Common myeloid progenitor, CD34-positive (primary cell): ENCODE measurements around the gene HOATZ.

Experiments
- CTCF ChIA-PET: fragments of 350-600 bp; sonication (Branson Sonifier 250); formaldehyde crosslinking; loops from one replicate; lab custom pipeline; 2021; ENCODE audit warnings: antibody characterized with exemption; lab: Charles Lee
- POLR2A ChIA-PET: fragments of 350-600 bp; sonication (Branson Sonifier 250); formaldehyde crosslinking; loops from one replicate; lab custom pipeline; 2021; ENCODE audit warnings: antibody characterized with exemption; lab: Charles Lee
- DNase-seq, 3 donors: peaks; one replicate each; pipeline versions ENCODE4 v3.0.0 to v3.0.0-alpha.2; 2013
- H3K27ac ChIP-seq, 2 experiments: 1 replicate in 1 of 2; 2 replicates in 1 of 2; pipeline ENCODE4 v1.7.0; 2013; ENCODE audit warnings: inconsistent platforms in 2 of 2, low read length in 2 of 2, mild to moderate bottlenecking in 2 of 2, low read depth in 1 of 2, moderate library complexity in 1 of 2; ENCODE audit not compliant: severe bottlenecking in 2 of 2, insufficient read depth in 1 of 2, poor library complexity in 1 of 2
- H3K27me3 ChIP-seq, 5 experiments: replicated peaks in 2 of 5; 1 replicate in 3 of 5; 2 replicates in 2 of 5; pipeline versions ENCODE4 v1.6.1 to v1.7.0; 2013; ENCODE audit warnings: low read length in 4 of 5, mild to moderate bottlenecking in 2 of 5, moderate library complexity in 2 of 5, inconsistent platforms in 1 of 5; ENCODE audit not compliant: insufficient read depth in 5 of 5, control insufficient read depth in 4 of 5
- H3K36me3 ChIP-seq, 4 experiments: 1 replicate in 2 of 4; 2 replicates in 2 of 4; pipeline versions ENCODE4 v1.6.1 to v1.7.0; 2013; ENCODE audit warnings: low read length in 3 of 4, control low read depth in 1 of 4, mild to moderate bottlenecking in 1 of 4; ENCODE audit not compliant: control insufficient read depth in 4 of 4, insufficient read depth in 4 of 4
- H3K4me1 ChIP-seq, 4 experiments: 1 replicate in 3 of 4; 2 replicates in 1 of 4; pipeline versions ENCODE4 v1.6.1 to v1.7.1; 2013; ENCODE audit warnings: low read length in 3 of 4, mild to moderate bottlenecking in 3 of 4, control low read depth in 1 of 4, inconsistent platforms in 1 of 4, moderate library complexity in 1 of 4; ENCODE audit not compliant: control insufficient read depth in 4 of 4, insufficient read depth in 4 of 4; ENCODE audit errors: control extremely low read depth in 1 of 4
- H3K4me3 ChIP-seq, 7 experiments: 1 replicate in 4 of 7; 2 replicates in 3 of 7; pipeline versions ENCODE4 v1.5.1 to v1.7.0; 2013; ENCODE audit warnings: mild to moderate bottlenecking in 7 of 7, low read length in 6 of 7, moderate library complexity in 6 of 7, inconsistent platforms in 2 of 7, low read depth in 2 of 7, control low read depth in 1 of 7; ENCODE audit not compliant: insufficient read depth in 4 of 7, control insufficient read depth in 1 of 7; ENCODE audit errors: extremely low read depth in 1 of 7
- H3K9me3 ChIP-seq, 5 experiments: 1 replicate in 4 of 5; 2 replicates in 1 of 5; pipeline versions ENCODE4 v1.6.1 to v1.7.1; 2013; ENCODE audit warnings: low read length in 4 of 5, mild to moderate bottlenecking in 2 of 5, inconsistent platforms in 1 of 5, low read depth in 1 of 5, moderate library complexity in 1 of 5; ENCODE audit not compliant: control insufficient read depth in 4 of 5, insufficient read depth in 2 of 5; ENCODE audit errors: control extremely low read depth in 1 of 5
- WGBS: methylation state at CpG from one replicate; pipeline ENCODE4 v1.1.5; 2013; ENCODE audit not compliant: insufficient coverage; 5-methylcytosine and 5-hydroxymethylcytosine counted together

HOATZ gene

DNA sequence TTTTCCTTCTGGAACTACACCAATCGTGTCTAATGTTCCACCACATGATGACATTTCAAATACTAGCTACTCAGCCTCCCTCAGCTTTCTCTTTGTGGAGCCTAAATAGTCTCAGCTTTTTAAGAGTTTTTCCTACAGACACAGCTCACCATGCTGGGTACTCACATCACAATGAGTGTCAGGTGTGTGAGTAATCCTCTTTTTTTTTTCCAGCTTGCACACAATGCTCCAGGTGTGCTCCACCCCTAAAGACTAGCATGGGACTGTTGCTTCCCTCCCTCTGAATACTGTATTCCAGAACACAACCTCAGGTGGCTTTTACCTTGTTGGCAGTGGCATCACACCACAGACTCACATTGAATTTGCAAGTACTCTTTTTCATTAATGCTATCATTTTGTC lies 14.1 kb upstream of the HOATZ start:
- WGBS = 89% methylated on average over 1 of the region's 1 CpG
- CTCF ChIA-PET = no interaction called here

DNA sequence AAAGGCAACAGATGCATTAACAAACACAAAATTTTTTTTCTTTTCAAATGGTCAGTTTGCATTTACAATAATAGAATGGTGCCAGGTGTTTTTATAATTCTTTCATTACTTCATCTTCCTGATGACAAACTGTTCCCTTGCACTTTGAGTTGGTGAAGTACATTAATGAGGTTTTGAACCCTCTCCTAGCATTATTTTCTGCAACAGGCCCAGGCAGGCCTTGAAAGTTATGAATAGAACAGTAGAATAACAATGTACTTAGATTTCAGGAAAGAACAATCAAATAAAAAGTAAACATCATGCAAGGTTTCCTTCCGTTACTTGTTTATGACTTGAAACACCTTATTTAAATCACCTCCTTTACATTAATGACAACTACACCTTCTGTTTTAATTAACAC lies 12.0 kb upstream of the HOATZ start:
- WGBS = 100% methylated on average over 1 of the region's 1 CpG
- POLR2A ChIA-PET = no interaction called here
- H3K4me1 ChIP-seq = peaks cover 0 to 4% (median under 1%) of the 10 kb centered on the region in 4 experiments
- no peaks in the 10 kb centered on the region for H3K36me3 ChIP-seq
- H3K27me3 ChIP-seq = no peaks in the 10 kb centered on the region
- H3K4me3 ChIP-seq = no peak overlapping the region
- no peaks in the 10 kb centered on the region for H3K9me3 ChIP-seq
- DNase-seq = no peak
- CTCF ChIA-PET = no interaction called here
- H3K27ac ChIP-seq = no peak overlapping the region

More for the DNA sequence above, 14.1 kb upstream of the HOATZ start:
- POLR2A ChIA-PET = interaction anchor here (0.6 to 0.7 kb wide), 3 partner anchors 9 to 24 kb away, joined by 5 read pairs; no protein-coding TSS in a partner anchor
- H3K27ac ChIP-seq = no peak overlapping the region
- DNase-seq = no peak
- H3K4me3 ChIP-seq = no peak overlapping the region
- H3K27me3 ChIP-seq = no peaks in the 10 kb centered on the region
- no peaks in the 10 kb centered on the region for H3K9me3 ChIP-seq
- no peaks in the 10 kb centered on the region for H3K36me3 ChIP-seq
- peaks cover 0 to 8% (median 0%) of the 10 kb centered on the region in 4 experiments for H3K4me1 ChIP-seq

DNA sequence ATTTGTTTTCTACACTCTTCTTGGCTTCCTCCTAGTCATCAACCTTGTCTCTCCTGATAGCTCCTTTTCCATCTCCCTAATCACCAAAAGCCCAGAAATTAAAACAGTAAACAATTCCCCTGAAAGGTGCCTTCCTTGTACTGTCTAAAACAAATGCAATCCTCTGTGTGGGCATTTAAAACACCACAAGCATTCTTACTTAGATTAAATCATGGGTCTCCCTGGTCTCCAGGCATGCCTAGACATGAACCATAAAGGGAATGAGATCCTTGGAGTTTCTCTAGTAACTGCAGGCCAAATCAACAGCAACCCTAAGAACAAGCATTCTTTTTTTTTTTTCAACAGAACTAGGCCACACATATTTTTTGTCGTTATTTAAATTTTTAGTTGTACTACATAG lies 4.3 kb upstream of the HOATZ start:
- CTCF ChIA-PET = interaction anchor here (0.7 kb wide), 1 partner anchor 15 kb away, joined by 3 read pairs; no protein-coding TSS in a partner anchor
- POLR2A ChIA-PET = no interaction called here
- Histone ChIP-seq H3K9me3 (no peaks in the 10 kb centered on the region), H3K4me3 (no peak overlapping the region), H3K27ac (no peak overlapping the region), H3K27me3 (peaks cover 18 to 42% (median 27%) of the 10 kb centered on the region in 5 experiments), H3K4me1 (peaks cover 0 to 13% (median 8%) of the 10 kb centered on the region in 4 experiments), H3K36me3 (no peaks in the 10 kb centered on the region)
- DNase-seq = no peak
- WGBS = no CpG with 5 or more reads among the region's 1 CpG

DNA sequence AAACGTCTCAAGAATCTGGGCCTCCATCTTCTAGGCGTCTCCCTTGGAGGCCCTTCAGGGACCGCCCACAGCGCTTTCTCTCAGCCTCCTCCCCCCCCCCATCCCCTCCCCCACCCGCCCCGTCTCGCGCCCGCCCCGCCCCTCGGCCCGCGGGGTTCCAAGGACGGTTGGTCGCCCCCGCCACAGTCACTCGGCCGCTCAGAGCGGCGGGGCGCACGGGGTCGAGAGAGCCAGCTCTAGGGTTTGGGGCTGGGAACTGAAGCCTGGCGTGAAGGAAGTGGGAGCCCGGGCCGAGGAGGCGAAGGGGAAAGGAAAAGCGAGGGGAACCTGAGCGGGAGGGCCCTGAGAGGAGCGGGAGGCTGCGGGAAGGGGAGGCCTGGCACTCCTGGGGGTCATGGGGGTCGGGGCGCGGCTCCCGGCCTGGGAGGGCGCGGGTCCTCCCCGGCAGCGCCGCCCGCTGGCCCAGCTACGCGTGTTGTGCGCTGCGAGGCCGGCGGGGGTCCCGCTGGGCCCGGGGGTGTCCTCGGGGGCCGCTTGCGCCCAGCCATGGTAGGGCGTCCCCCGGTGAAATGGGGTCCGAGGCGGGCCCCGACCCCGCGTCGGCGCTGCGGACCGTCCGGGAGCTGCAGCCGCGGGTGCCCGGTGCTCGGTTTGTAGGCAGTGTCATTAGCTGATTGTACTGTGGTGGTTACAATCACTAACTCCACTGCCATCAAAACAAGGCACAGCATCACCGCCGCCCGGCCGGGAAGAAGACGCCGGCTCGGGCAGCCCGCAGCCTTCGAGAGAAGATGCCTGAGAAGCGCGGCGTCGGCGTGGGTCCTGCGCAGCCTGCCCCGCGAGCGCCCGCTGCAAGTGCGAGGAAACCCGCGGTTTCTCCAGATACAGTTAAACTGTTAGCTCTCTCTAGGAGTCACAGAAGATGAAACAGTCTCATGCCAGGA lies 2.0 kb upstream of the HOATZ start, which contains the start of gene BTG4:
Gene BTG4, minus strand, starts transcription at position 91 of the 944 bp plus-strand sequence. CDS start 13,610 bp downstream, outside the sequence.
- H3K27ac ChIP-seq = no peak within 1 kb of the TSS
- peak within 1 kb of the TSS in 6 of 7 experiments; percentile 6 to 68 (median 50) for H3K4me3 ChIP-seq
- no peaks in the 10 kb centered on the region for H3K9me3 ChIP-seq
- peaks cover 18 to 42% (median 29%) of the 10 kb centered on the region in 5 experiments for H3K27me3 ChIP-seq
- 2% methylated on average over 73 of the region's 90 CpGs for WGBS
- DNase-seq = peak; percentile 15 to 63 (median 46)
- H3K4me1 ChIP-seq = peaks cover 0 to 10% (median 7%) of the 10 kb centered on the region in 4 experiments
- ChIA-PET POLR2A (interaction anchor here (0.5 kb wide), 1 partner anchor 12 kb away, joined by 5 read pairs; no protein-coding TSS in a partner anchor), CTCF (interaction anchor here (1.0 to 1.7 kb wide), 5 partner anchors 39 to 74 kb away, joined by 3 to 6 read pairs (median 3); no protein-coding TSS in a partner anchor)
- no peaks in the 10 kb centered on the region for H3K36me3 ChIP-seq

DNA sequence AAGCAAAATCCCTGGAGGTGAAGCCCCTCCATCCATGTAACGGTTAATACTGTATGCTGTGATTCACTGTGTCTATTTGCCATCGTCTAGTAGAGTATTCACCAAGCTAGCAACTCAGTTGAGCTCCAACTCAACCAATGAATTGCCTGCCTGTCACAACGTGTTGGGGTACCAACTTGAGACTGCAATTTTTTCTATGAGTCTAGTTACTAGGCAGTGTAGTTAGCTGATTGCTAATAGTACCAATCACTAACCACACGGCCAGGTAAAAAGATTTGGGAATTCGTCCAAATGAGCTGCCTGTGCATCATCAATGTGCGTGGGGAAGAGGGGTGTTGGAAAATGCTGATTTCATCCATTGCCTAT lies 1.4 kb upstream of the HOATZ start:
- Histone ChIP-seq H3K36me3 (no peaks in the 10 kb centered on the region), H3K27me3 (peaks cover 18 to 42% (median 29%) of the 10 kb centered on the region in 5 experiments), H3K9me3 (no peaks in the 10 kb centered on the region), H3K4me3 (peak overlapping the region in 2 of 7 experiments; percentile 42 to 61), H3K27ac (no peak overlapping the region), H3K4me1 (peaks cover 0 to 10% (median 7%) of the 10 kb centered on the region in 4 experiments)
- 0% methylated on average over 3 of the region's 6 CpGs for WGBS
- ChIA-PET POLR2A (interaction anchor here (0.5 kb wide), 1 partner anchor 13 kb away, joined by 5 read pairs; no protein-coding TSS in a partner anchor), CTCF (interaction anchor here (1.0 to 1.7 kb wide), 6 partner anchors 53 to 74 kb away, joined by 3 to 6 read pairs (median 4); no protein-coding TSS in a partner anchor)
- DNase-seq = no peak

DNA sequence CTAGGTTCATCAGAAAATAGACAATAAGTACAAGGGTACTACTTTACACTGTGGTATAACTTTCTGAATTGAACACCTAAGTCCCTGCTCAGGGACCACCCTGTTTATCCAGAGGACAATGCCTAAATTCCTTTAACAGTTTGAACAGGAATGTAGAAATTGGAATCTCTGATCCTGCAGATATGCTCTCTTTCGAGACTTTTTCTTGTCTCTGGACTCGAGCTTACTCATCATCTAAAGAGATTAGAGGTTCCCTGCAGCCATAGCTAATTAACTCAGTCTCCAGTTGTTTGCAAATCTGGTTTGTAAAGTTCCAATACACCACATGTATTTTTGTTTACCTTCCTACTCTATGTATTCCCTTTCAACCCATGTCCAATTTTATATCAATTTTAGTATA lies 1.0 kb downstream of the HOATZ start:
- no peak overlapping the region for H3K4me3 ChIP-seq
- peaks cover 0 to 10% (median 7%) of the 10 kb centered on the region in 4 experiments for H3K4me1 ChIP-seq
- WGBS = 100% methylated on average over 2 of the region's 2 CpGs
- no peak for DNase-seq
- CTCF ChIA-PET = no interaction called here
- H3K27me3 ChIP-seq = peaks cover 17 to 42% (median 29%) of the 10 kb centered on the region in 5 experiments
- H3K9me3 ChIP-seq = no peaks in the 10 kb centered on the region
- no peak overlapping the region for H3K27ac ChIP-seq
- POLR2A ChIA-PET = no interaction called here
- no peaks in the 10 kb centered on the region for H3K36me3 ChIP-seq
